ENCODE results near the gene PIEZO2. TPM values are rescaled to one million over a fixed set of nuclear protein-coding genes. Genes with fewer than 3 reads are reported as not detected.

The PIEZO2 gene
- total and polyA plus RNA-seq, 12 donors, result 0.07 to 1.4 (median 0.25) TPM; not detected in 1

- H3K27me3 ChIP-seq, result peaks cover 0 to 19% (median 4%) of the 10 kb centered on the region in 7 donors
- WGBS, 2 donors, result 91 to 92% methylated on average over 2 of the region's 2 CpGs
- TF ChIP-seq, protein P1, sequence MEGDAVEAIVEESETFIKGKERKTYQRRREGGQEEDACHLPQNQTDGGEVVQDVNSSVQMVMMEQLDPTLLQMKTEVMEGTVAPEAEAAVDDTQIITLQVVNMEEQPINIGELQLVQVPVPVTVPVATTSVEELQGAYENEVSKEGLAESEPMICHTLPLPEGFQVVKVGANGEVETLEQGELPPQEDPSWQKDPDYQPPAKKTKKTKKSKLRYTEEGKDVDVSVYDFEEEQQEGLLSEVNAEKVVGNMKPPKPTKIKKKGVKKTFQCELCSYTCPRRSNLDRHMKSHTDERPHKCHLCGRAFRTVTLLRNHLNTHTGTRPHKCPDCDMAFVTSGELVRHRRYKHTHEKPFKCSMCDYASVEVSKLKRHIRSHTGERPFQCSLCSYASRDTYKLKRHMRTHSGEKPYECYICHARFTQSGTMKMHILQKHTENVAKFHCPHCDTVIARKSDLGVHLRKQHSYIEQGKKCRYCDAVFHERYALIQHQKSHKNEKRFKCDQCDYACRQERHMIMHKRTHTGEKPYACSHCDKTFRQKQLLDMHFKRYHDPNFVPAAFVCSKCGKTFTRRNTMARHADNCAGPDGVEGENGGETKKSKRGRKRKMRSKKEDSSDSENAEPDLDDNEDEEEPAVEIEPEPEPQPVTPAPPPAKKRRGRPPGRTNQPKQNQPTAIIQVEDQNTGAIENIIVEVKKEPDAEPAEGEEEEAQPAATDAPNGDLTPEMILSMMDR (IDR thresholded peaks at IDR 0.05), result no peak
Measured at GRCh38 chr18:11081009-11081532, 68.3 kb downstream of the PIEZO2 start.

GRCh38 chr18:11078491-11078890, 70.9 kb downstream of the PIEZO2 start:
- TF ChIP-seq, protein P1 (IDR thresholded peaks at IDR 0.05), result no peak
- ATAC-seq, result no peak
- peaks cover 0 to 4% (median 0%) of the 10 kb centered on the region in 7 donors for H3K27me3 ChIP-seq
- 74 to 78% methylated on average over 4 of the region's 4 CpGs for WGBS, 2 donors
- H3K4me1 ChIP-seq, result no peaks in the 10 kb centered on the region
- no peak overlapping the region for H3K4me3 ChIP-seq
- intact Hi-C loops (cut with DNase I), result loop anchor here in 1 of 10 donors (10.0 kb wide), 1 partner anchor 56 kb away; no protein-coding TSS in a partner anchor
- no peaks in the 10 kb centered on the region for H3K36me3 ChIP-seq
- DNase-seq, result no peak
- no peak overlapping the region for H3K27ac ChIP-seq
- no peaks in the 10 kb centered on the region for H3K9me3 ChIP-seq

More at GRCh38 chr18:11081009-11081532, 68.3 kb downstream of the PIEZO2 start:
- intact Hi-C loops (cut with DNase I), result loop anchor here in 1 of 10 donors (5.0 kb wide), 1 partner anchor 284 kb away; no protein-coding TSS in a partner anchor
- DNase-seq (no peak), ATAC-seq (no peak)
- H3K27ac ChIP-seq, result no peak overlapping the region
- no peaks in the 10 kb centered on the region for H3K36me3 ChIP-seq
- no peaks in the 10 kb centered on the region for H3K4me1 ChIP-seq
- no peak overlapping the region for H3K4me3 ChIP-seq
- no peaks in the 10 kb centered on the region for H3K9me3 ChIP-seq

- no peaks in the 10 kb centered on the region for H3K9me3 ChIP-seq
- no peaks in the 10 kb centered on the region for H3K4me1 ChIP-seq
- no peak overlapping the region for H3K27ac ChIP-seq
- no peaks in the 10 kb centered on the region for H3K36me3 ChIP-seq
- intact Hi-C loops (cut with DNase I), result loop anchor here in 1 of 10 donors (10.0 kb wide), 1 partner anchor 57 kb away; no protein-coding TSS in a partner anchor
- no peak overlapping the region for H3K4me3 ChIP-seq
- DNase-seq (no peak), ATAC-seq (no peak)
- peaks cover 0 to 1% (median 0%) of the 10 kb centered on the region in 7 donors for H3K27me3 ChIP-seq
- TF ChIP-seq, protein P1 (IDR thresholded peaks at IDR 0.05), result no peak
- 92% methylated on average over 5 of the region's 5 CpGs for WGBS, 2 donors
Measured at GRCh38 chr18:11077548-11078187, 71.7 kb downstream of the PIEZO2 start.

DNA sequence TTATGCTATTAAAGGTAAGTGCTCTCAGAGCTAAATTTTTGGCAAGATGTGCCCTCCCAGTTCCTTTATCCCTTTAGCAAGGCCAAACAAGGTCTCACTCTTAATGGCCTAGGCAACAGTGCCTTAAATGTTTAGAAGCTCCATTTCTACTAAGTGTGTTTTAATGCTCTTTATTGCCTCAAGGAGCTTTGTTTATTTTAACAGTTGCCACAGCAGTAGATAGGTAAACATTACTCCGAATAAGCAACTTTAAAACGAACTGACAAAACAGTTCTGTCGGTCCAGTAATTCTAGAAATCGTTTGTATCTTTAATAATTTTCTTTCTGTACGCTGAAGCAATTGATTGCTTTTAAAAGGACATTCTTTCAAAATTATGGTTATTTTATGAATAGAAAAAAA, 74.5 kb downstream of the PIEZO2 start:
- WGBS, 2 donors, result 72 to 76% methylated on average over 5 of the region's 5 CpGs
- ATAC-seq, result no peak
- no peaks in the 10 kb centered on the region for H3K4me1 ChIP-seq
- H3K9me3 ChIP-seq, result no peaks in the 10 kb centered on the region
- no peak overlapping the region for H3K27ac ChIP-seq
- intact Hi-C loops (cut with DNase I), result loop anchor here in 1 of 10 donors (10.0 kb wide), 1 partner anchor 60 kb away; no protein-coding TSS in a partner anchor
- no peaks in the 10 kb centered on the region for H3K27me3 ChIP-seq
- DNase-seq, result no peak
- no peak overlapping the region for H3K4me3 ChIP-seq
- no peaks in the 10 kb centered on the region for H3K36me3 ChIP-seq
- TF ChIP-seq, protein P1 (IDR thresholded peaks at IDR 0.05), result no peak
